OCI-LY3 (cell line): ENCODE results near the gene GADL1.

Source experiments
- CTCF ChIP-seq: fragments of 200-600, 300-600 bp; sonication (generic); IDR thresholded peaks from 2 replicates; pipeline ENCODE4 v1.5.1; 2014; ENCODE audit warnings: antibody characterized with exemption, low read length, low read depth
- EZH2phosphoT487 ChIP-seq: fragments of 200-600 bp; shearing (Covaris generic); IDR thresholded peaks from 2 replicates; pipeline ENCODE4 v1.6.1; 2018; ENCODE audit warnings: antibody characterized with exemption, mixed run types, low read depth

GRCh38 chr3:30684356-30684755, 210.1 kb downstream of the GADL1 start:
- no peak for TF ChIP-seq CTCF
- no peak for TF ChIP-seq EZH2phosphoT487
